Effector memory CD4-positive, alpha-beta T cell (primary cell): ENCODE results near the gene NPEPL1.
"Not testable (repeated sequence)": the region's sequence is repeated elsewhere in the genome, so short reads cannot be mapped to it uniquely, and the experiment has no call there.

ENCODE experiments used
- DNase-seq, 3 donors: peaks; one replicate each; pipeline ENCODE4 v3.0.0-alpha.2; 2020
- H3K27ac ChIP-seq: 2 replicates; pipeline ENCODE4 v1.7.0; 2013; ENCODE audit warnings: mild to moderate bottlenecking, low read length, moderate library complexity; ENCODE audit not compliant: insufficient read depth, poor library complexity, severe bottlenecking
- H3K27me3 ChIP-seq: replicated peaks from 2 replicates; pipeline ENCODE4 v1.7.0; 2013; ENCODE audit warnings: mild to moderate bottlenecking, low read length; ENCODE audit not compliant: insufficient read depth, control insufficient read depth, poor library complexity, severe bottlenecking
- H3K36me3 ChIP-seq: 2 replicates; pipeline ENCODE4 v1.7.0; 2013; ENCODE audit warnings: mild to moderate bottlenecking, low read length, moderate library complexity; ENCODE audit not compliant: control insufficient read depth, insufficient read depth
- H3K4me1 ChIP-seq: 2 replicates; pipeline ENCODE4 v1.7.0; 2013; ENCODE audit warnings: low read length, mild to moderate bottlenecking; ENCODE audit not compliant: control insufficient read depth, insufficient read depth, poor library complexity, severe bottlenecking
- H3K4me3 ChIP-seq: 2 replicates; pipeline ENCODE4 v1.7.0; 2013; ENCODE audit warnings: low read length, low read depth, mild to moderate bottlenecking; ENCODE audit not compliant: insufficient read depth, poor library complexity, severe bottlenecking
- H3K9me3 ChIP-seq: 2 replicates; pipeline ENCODE4 v1.7.0; 2013; ENCODE audit warnings: mild to moderate bottlenecking, low read length, moderate library complexity; ENCODE audit not compliant: control insufficient read depth

NPEPL1 gene

GRCh38 chr20:58718729-58719128 is 26.1 kb downstream of the NPEPL1 start:
- peaks cover 6% of the 10 kb centered on the region for H3K27me3 ChIP-seq
- no peak overlapping the region for H3K27ac ChIP-seq
- H3K4me1 ChIP-seq, result no peaks in the 10 kb centered on the region
- H3K36me3 ChIP-seq, result no peaks in the 10 kb centered on the region
- H3K4me3 ChIP-seq, result no peak overlapping the region
- no peak for DNase-seq
- no peaks in the 10 kb centered on the region for H3K9me3 ChIP-seq

GRCh38 chr20:58719258-58719657 is 26.7 kb downstream of the NPEPL1 start:
- no peak overlapping the region for H3K4me3 ChIP-seq
- H3K36me3 ChIP-seq, result no peaks in the 10 kb centered on the region
- peaks cover 6% of the 10 kb centered on the region for H3K27me3 ChIP-seq
- no peak overlapping the region for H3K27ac ChIP-seq
- no peaks in the 10 kb centered on the region for H3K4me1 ChIP-seq
- no peaks in the 10 kb centered on the region for H3K9me3 ChIP-seq
- no peak for DNase-seq

GRCh38 chr20:58719971-58720371 is 27.4 kb downstream of the NPEPL1 start:
- H3K36me3 ChIP-seq, result no peaks in the 10 kb centered on the region
- no peak overlapping the region for H3K4me3 ChIP-seq
- no peaks in the 10 kb centered on the region for H3K4me1 ChIP-seq
- H3K9me3 ChIP-seq, result no peaks in the 10 kb centered on the region
- no peak overlapping the region for H3K27ac ChIP-seq
- H3K27me3 ChIP-seq, result peaks cover 6% of the 10 kb centered on the region
- DNase-seq, result no peak

DNA sequence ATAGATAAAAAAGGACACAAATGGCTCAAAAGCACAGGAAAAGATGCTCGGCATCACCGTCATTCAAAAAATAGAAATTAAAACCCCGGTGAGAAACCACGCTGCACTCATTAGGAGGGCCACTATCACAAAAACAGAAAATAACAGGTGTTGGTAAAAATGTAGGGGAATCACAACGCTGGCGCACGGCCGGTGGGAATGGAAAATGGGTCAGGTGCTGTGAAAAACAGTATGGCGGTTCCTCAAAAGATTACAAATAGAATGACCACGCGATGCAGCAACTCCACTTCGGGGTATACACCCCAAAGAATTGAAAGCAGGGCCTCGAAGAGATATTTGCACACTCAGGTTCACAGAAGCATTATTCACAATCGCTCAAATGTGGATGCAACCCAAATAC is 28.3 kb downstream of the NPEPL1 start:
- Histone ChIP-seq H3K4me1 (no peaks in the 10 kb centered on the region), H3K27me3 (peaks cover 6% of the 10 kb centered on the region), H3K27ac (no peak overlapping the region), H3K36me3 (no peaks in the 10 kb centered on the region), H3K4me3 (no peak overlapping the region), H3K9me3 (no peaks in the 10 kb centered on the region)
- DNase-seq, result no peak

DNA sequence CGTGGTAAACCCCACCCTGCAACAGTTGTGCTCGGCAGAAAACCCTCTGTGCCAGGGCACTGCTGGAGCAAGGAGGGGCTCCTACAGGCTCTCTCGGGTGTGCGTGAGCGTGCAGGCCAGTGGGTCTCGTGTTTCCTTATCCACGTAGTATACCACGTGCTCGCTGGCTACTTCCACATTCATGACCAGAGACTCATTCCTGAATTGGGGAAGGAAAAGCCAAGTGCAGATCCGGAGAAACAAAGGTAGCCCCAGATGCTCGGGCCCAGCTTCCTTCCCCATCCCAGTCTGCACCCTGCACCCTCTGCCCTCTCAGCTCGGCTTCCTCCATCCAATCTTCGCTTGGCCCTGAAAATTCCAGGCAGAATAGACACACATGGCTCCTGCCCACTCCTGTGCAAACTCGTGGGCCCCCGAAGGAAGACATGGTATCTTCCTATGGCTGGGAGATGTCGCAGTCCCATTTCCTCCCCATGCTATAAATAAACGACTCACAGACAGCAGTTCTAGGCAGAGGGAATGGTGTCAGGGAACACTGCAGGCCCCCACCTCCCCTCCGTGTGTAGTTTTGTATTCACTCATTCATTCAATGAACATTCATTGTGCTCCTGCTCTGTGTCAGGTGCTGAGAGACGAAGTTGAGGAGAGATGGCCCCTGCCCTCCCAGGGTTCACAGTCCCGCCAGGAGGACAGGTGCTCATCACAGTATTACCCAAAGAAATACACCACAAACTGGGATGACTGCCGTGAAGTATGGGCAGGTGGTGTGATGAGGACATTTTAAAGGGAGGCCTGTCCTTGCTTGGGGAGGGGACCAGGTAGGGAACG is 29.6 kb downstream of the NPEPL1 start:
- H3K9me3 ChIP-seq, result no peaks in the 10 kb centered on the region
- DNase-seq, result no peak
- H3K27ac ChIP-seq, result no peak overlapping the region
- H3K36me3 ChIP-seq, result no peaks in the 10 kb centered on the region
- H3K4me1 ChIP-seq, result no peaks in the 10 kb centered on the region
- H3K27me3 ChIP-seq, result peaks cover 6% of the 10 kb centered on the region
- no peak overlapping the region for H3K4me3 ChIP-seq

GRCh38 chr20:58722877-58723627 is 30.5 kb downstream of the NPEPL1 start:
- Histone ChIP-seq H3K4me1 (no peaks in the 10 kb centered on the region), H3K36me3 (no peaks in the 10 kb centered on the region), H3K9me3 (no peaks in the 10 kb centered on the region), H3K27me3 (peaks cover 6% of the 10 kb centered on the region), H3K4me3 (no peak overlapping the region), H3K27ac (no peak overlapping the region)
- no peak for DNase-seq

DNA sequence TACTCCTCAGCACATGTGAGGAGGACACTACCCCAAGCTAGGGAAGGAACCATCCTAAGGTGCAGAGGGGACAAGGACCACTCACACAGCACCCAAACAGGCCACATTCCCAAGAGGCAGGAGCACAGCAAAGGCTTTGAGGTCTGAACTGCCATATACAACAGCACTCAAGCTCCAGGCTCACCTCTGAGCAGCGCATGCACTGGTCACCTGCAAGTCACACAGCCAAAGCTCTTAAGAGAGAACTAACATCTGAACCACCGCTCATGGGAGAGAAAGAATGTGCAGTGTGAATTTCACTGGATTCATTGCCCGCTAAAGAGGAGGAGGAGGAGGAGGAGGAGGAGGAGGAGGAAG is 31.0 kb downstream of the NPEPL1 start:
- peaks cover 6% of the 10 kb centered on the region for H3K27me3 ChIP-seq

DNA sequence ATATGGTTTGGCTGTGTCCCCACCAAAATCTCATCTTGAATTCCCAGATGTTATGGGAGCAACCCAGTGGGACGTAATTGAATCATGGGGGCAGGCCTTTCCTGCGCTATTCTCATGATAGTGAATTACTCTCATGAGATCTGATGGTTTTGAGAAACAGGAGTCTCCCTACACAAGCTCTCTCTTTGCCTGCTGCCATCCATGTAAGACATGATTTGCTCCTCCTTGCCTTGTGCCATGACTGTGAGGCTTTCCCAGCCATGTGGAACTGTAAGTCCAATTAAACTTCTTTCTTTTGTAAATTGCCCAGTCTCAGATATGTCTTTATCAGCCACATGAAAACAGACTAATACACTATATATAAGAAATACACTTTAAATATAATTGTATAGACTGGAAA is 33.6 kb downstream of the NPEPL1 start:
- not testable (repeated sequence) for DNase-seq, H3K36me3 ChIP-seq, H3K27ac ChIP-seq, H3K27me3 ChIP-seq, H3K4me3 ChIP-seq, H3K9me3 ChIP-seq, H3K4me1 ChIP-seq

More for the DNA sequence above, 31.0 kb downstream of the NPEPL1 start:
- Histone ChIP-seq H3K27ac (no peak overlapping the region), H3K4me1 (no peaks in the 10 kb centered on the region), H3K36me3 (no peaks in the 10 kb centered on the region), H3K9me3 (no peaks in the 10 kb centered on the region), H3K4me3 (no peak overlapping the region)
- DNase-seq, result no peak

- Histone ChIP-seq H3K27me3 (no peaks in the 10 kb centered on the region), H3K4me3 (no peak overlapping the region), H3K9me3 (no peaks in the 10 kb centered on the region), H3K27ac (no peak overlapping the region), H3K36me3 (no peaks in the 10 kb centered on the region), H3K4me1 (no peaks in the 10 kb centered on the region)
- DNase-seq, result no peak
Observed at GRCh38 chr20:58731192-58731591, 38.6 kb downstream of the NPEPL1 start.

DNA sequence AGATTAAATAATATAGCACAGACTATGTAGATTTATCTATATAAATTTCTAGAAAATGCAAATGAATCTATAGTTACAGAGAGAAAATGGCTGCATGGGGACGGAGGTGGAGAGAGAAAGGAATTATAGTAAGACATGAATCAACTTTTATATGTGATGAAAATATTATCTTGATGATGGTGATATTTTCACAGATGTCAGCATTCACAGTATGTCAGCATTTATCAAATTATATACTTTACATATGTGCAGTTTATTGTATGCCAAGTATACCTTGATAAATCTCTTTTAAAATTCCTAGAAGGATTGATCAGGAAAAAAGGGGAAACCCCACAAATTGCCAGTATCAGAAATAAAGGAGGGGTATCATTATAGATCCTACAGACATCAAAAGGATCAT is 44.6 kb downstream of the NPEPL1 start:
- Histone ChIP-seq H3K4me1 (no peaks in the 10 kb centered on the region), H3K4me3 (no peak overlapping the region), H3K9me3 (no peaks in the 10 kb centered on the region), H3K36me3 (no peaks in the 10 kb centered on the region), H3K27me3 (no peaks in the 10 kb centered on the region), H3K27ac (no peak overlapping the region)
- no peak for DNase-seq
